ENCODE measurements around the gene GORAB.
A peak's percentile ranks its signal among the peaks of the same experiment; 100 is the strongest.

GORAB gene

DNA sequence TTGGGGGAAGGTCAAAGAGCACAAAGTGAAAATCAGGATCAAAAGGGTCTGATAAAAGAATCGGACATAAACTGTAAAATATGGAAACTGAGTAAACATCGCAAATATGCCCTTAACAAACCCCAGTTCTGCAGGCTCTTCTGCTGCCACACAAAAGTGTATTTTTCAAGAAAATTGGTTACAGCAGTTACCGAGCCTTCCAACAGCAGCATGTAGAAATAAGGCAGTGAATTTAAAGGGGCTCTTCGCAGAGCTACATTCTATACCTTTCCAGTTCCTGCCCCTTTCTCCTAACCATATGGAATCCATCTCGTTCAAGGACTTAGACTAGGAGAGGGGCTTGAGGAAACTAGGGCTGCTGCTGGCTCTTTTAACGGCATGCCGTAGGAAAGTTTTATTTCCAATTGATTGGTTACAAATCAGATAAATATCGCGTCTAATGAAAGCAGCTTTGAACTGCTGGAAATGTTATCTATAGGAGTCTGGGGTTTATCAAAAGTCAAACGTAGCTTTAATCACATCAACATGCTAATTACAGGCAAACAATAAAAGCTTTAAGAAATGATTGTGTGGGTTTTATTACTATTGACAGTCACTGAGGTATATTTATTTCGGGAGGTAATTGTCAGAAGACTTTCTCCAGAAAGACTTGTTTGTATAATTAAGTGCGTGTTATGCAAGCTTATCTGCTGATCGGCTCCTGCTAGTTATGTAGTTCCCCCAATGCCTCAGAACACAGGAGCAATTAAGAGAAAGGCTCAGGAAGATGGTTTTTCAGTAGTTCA is 59.1 kb downstream of the GORAB start:
- 81 to 91% methylated on average over 6 to 10 of the region's 13 CpGs for whole genome bisulfite sequencing, 2 experiments (ENCODE audit: insufficient coverage in 2 of 2)
- H3K27ac ChIP-seq (ENCODE audit: low read depth, low read length, severe bottlenecking) = peak overlapping the region; percentile 54
- no peak overlapping the region for H3K4me3 ChIP-seq (ENCODE audit: extremely low read depth, insufficient read depth, low read length, poor library complexity, severe bottlenecking)

DNA sequence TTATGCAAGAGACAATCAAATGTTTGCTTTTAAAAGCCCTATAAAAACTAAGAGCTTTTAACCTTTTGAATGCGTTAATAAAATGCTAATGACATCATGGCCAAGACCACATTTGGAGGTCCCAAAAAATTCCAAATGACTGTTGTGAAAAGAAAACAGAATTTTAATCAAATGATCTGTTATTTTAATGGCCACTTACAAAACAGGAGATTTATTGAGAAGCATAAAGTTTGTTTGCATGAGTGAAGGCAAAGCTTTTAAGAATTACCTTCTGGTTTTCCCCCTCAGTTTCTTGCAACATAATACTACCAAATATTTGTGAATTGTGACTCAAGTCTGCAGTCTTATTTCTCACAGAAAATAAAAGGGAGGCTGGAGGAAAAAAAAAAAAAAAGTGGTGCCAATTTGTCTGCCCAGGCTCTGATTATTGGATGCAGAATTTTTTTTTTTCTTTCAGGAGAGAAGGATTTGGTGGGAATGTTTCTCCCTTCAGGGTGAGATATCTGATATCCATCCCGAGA is 60.7 kb downstream of the GORAB start:
- H3K4me3 ChIP-seq (ENCODE audit: extremely low read depth, insufficient read depth, low read length, poor library complexity, severe bottlenecking) = no peak overlapping the region
- 86 to 95% methylated on average over 1 to 2 of the region's 2 CpGs for WGBS, 2 experiments (ENCODE audit: insufficient coverage in 2 of 2)
- H3K27ac ChIP-seq (ENCODE audit: low read depth, low read length, severe bottlenecking) = peak overlapping the region; percentile 11

More for the DNA sequence above, 59.1 kb downstream of the GORAB start:
- Histone ChIP-seq H3K4me1 (ENCODE audit: control insufficient read depth, insufficient read depth, low read length, poor library complexity, severe bottlenecking) (no peaks in the 10 kb centered on the region), H3K9me3 (ENCODE audit: control insufficient read depth, low read length) (no peaks in the 10 kb centered on the region), H3K36me3 (ENCODE audit: control insufficient read depth, insufficient read depth, low read length) (no peaks in the 10 kb centered on the region)

DNA sequence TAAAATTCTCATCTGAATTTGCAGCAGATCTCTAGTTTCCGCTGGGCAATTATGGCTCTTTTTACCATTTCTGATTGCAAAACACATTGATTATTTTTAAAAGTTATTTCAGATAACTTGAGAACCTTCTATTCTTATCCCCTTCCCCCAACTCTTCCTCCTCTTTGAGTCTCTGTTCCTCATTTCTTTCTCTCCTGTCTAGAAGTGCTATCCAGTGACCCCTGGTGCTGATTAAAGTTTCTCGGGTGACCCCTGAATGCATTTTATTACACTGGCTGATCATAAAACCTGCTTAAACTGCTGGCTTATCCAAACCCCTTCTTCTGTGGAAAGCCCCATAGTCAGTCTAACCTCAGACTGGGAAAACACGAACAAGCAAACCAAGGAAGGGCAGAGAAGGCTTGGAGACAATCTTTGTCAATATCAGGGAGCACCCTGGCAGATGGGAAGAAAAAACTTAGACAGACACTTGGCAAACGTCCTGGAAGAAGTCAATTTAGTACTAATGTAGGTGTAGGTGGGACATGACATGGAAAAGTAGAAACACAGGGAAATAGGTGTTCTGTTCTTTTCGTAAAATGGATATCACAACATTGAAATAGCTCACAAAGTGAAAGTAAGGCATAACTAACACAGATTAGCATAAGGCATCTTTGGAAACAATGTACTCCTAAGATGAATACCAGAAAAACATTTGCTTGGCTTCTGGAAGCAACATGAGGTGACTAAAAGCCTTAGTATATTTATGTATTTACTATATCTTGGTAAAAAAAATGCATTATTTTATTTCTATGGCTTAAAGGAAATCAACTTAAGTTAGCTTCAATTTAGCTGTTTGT is 61.4 kb downstream of the GORAB start:
- H3K4me3 ChIP-seq (ENCODE audit: extremely low read depth, insufficient read depth, low read length, poor library complexity, severe bottlenecking) = no peak overlapping the region
- H3K9me3 ChIP-seq (ENCODE audit: control insufficient read depth, low read length) = peaks cover 4% of the 10 kb centered on the region
- peak overlapping the region; percentile 32 for H3K27ac ChIP-seq (ENCODE audit: low read depth, low read length, severe bottlenecking)
- H3K36me3 ChIP-seq (ENCODE audit: control insufficient read depth, insufficient read depth, low read length) = no peaks in the 10 kb centered on the region
- no peaks in the 10 kb centered on the region for H3K4me1 ChIP-seq (ENCODE audit: control insufficient read depth, insufficient read depth, low read length, poor library complexity, severe bottlenecking)
- 43 to 81% methylated on average over 1 to 4 of the region's 5 CpGs for WGBS, 2 experiments (ENCODE audit: insufficient coverage in 2 of 2)

More for the DNA sequence above, 60.7 kb downstream of the GORAB start:
- Histone ChIP-seq H3K36me3 (ENCODE audit: control insufficient read depth, insufficient read depth, low read length) (no peaks in the 10 kb centered on the region), H3K9me3 (ENCODE audit: control insufficient read depth, low read length) (peaks cover 4% of the 10 kb centered on the region), H3K4me1 (ENCODE audit: control insufficient read depth, insufficient read depth, low read length, poor library complexity, severe bottlenecking) (no peaks in the 10 kb centered on the region)

DNA sequence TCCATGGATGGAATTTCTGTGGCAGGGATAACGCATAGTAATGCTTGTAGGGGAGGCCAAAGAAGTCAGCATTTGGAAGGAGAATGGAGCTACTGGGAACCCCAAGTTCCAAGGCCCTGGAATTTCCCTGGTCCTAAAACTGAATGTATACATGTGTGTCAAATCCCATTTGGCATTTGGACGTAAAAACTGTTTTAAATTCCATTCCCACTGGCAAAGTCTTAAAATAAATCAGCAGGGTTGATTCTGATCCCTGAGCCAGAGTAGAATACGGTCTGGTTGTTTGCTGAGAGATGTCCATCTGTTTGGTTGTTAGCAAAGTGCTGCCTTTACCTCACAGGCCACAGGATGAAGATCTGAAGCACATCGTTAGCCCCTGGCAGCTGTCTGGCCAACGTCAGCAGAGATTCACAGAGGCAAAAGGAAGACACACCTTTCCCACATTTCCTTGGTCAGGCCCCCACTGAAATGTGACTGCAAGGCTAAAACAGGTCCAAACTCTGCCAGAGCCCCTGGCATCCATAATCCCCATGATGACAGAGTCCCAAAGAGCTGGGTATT is 62.2 kb downstream of the GORAB start:
- H3K36me3 ChIP-seq (ENCODE audit: control insufficient read depth, insufficient read depth, low read length) = no peaks in the 10 kb centered on the region
- H3K4me1 ChIP-seq (ENCODE audit: control insufficient read depth, insufficient read depth, low read length, poor library complexity, severe bottlenecking) = no peaks in the 10 kb centered on the region
- peaks cover 4% of the 10 kb centered on the region for H3K9me3 ChIP-seq (ENCODE audit: control insufficient read depth, low read length)
- H3K27ac ChIP-seq (ENCODE audit: low read depth, low read length, severe bottlenecking) = no peak overlapping the region
- 70 to 74% methylated on average over 3 to 4 of the region's 5 CpGs for WGBS, 2 experiments (ENCODE audit: insufficient coverage in 2 of 2)
- no peak overlapping the region for H3K4me3 ChIP-seq (ENCODE audit: extremely low read depth, insufficient read depth, low read length, poor library complexity, severe bottlenecking)

DNA sequence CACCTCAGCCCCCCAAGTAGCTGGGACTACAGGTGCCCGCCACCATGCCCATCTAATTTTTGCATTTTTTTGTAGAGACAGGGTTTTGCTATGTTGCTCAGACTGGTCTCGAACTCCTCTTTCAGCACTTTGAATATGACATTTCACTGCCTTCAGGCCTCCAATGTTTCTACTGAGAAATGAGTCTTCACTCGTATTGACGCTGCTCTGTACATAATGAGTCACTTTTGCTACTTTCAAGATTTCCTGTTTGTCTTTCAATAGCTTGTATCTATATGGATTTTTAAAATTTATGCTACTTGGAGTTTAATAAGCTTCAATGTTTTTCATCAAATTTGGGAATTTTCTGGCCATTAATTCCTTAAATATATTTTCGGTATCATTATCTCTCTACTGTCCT is 64.7 kb downstream of the GORAB start:
- Histone ChIP-seq H3K27ac (ENCODE audit: low read depth, low read length, severe bottlenecking) (no peak overlapping the region), H3K4me1 (ENCODE audit: control insufficient read depth, insufficient read depth, low read length, poor library complexity, severe bottlenecking) (no peaks in the 10 kb centered on the region), H3K4me3 (ENCODE audit: extremely low read depth, insufficient read depth, low read length, poor library complexity, severe bottlenecking) (no peak overlapping the region), H3K36me3 (ENCODE audit: control insufficient read depth, insufficient read depth, low read length) (no peaks in the 10 kb centered on the region), H3K9me3 (ENCODE audit: control insufficient read depth, low read length) (peaks cover 7% of the 10 kb centered on the region)
- WGBS, 2 experiments (ENCODE audit: insufficient coverage in 2 of 2) = 78 to 84% methylated on average over 1 to 2 of the region's 5 CpGs

DNA sequence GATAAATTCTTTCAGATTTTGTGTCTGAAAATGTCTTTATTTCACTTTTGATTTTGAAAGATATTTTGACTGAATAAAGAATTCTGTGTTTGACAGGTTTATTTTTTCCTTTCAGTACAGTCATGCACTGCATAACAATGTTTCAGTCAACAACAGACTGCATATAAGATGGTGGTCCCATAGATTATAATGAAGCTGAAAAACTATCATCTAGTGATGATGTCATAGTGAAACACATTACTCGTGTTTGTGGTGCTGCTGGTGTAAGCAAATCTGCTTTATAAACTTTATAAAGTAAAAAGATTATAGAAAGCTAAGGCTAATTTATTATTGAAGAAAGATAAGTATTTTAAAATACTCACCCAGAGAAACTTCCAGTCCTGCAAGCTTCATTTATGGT is 66.7 kb downstream of the GORAB start:
- H3K9me3 ChIP-seq (ENCODE audit: control insufficient read depth, low read length) = peaks cover 12% of the 10 kb centered on the region
- H3K4me1 ChIP-seq (ENCODE audit: control insufficient read depth, insufficient read depth, low read length, poor library complexity, severe bottlenecking) = no peaks in the 10 kb centered on the region
- H3K27ac ChIP-seq (ENCODE audit: low read depth, low read length, severe bottlenecking) = no peak overlapping the region
- no peaks in the 10 kb centered on the region for H3K36me3 ChIP-seq (ENCODE audit: control insufficient read depth, insufficient read depth, low read length)
- H3K4me3 ChIP-seq (ENCODE audit: extremely low read depth, insufficient read depth, low read length, poor library complexity, severe bottlenecking) = no peak overlapping the region
- WGBS, 2 experiments (ENCODE audit: insufficient coverage in 2 of 2) = no CpG with 5 or more reads among the region's 1 CpG

DNA sequence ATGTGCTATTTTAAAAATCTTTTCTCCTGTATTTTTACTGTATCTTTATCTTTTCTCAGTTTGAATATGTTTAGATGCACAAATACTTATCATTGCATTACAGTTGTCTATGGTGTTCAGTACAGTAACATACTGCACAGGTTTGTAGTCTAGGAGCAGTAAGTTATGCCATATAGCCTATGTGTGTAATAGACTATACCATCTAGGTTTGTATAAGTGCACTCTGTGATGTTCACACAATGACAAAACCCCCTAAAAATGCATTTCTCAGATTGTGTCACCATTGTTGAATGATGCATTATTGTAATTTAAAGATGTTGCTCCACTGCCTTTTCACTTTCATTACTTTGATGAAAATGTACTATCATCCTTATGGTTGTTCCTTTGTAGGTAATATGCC is 67.1 kb downstream of the GORAB start:
- H3K9me3 ChIP-seq (ENCODE audit: control insufficient read depth, low read length) = peaks cover 12% of the 10 kb centered on the region
- H3K36me3 ChIP-seq (ENCODE audit: control insufficient read depth, insufficient read depth, low read length) = no peaks in the 10 kb centered on the region
- H3K4me3 ChIP-seq (ENCODE audit: extremely low read depth, insufficient read depth, low read length, poor library complexity, severe bottlenecking) = no peak overlapping the region
- H3K27ac ChIP-seq (ENCODE audit: low read depth, low read length, severe bottlenecking) = no peak overlapping the region
- no peaks in the 10 kb centered on the region for H3K4me1 ChIP-seq (ENCODE audit: control insufficient read depth, insufficient read depth, low read length, poor library complexity, severe bottlenecking)

DNA sequence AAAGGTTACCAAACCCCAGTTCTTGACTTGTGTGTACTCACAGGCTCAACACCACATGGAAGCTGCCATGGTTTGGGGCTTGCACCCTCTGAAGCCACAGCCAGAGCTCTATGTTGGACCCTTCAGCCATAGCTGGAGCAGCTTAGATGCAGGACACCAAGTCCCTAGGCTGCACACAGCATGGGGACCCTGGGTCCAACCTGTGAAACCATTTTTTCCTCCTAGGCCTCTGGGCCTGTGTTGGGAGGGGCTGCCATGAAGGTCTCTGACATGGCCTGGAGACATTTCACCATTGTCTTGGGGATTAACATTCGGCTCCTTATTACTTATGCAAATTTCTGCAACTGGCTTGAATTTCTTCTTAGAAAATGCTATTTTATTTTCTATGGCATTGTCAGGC is 69.9 kb downstream of the GORAB start:
- Histone ChIP-seq H3K27ac (ENCODE audit: low read depth, low read length, severe bottlenecking) (no peak overlapping the region), H3K9me3 (ENCODE audit: control insufficient read depth, low read length) (peaks cover 9% of the 10 kb centered on the region), H3K36me3 (ENCODE audit: control insufficient read depth, insufficient read depth, low read length) (no peaks in the 10 kb centered on the region), H3K4me1 (ENCODE audit: control insufficient read depth, insufficient read depth, low read length, poor library complexity, severe bottlenecking) (no peaks in the 10 kb centered on the region), H3K4me3 (ENCODE audit: extremely low read depth, insufficient read depth, low read length, poor library complexity, severe bottlenecking) (no peak overlapping the region)
- WGBS, 2 experiments (ENCODE audit: insufficient coverage in 2 of 2) = 82% methylated on average over 1 of the region's 1 CpG; no CpG with 5 or more reads in 1 of the 2 experiments

Data from mesodermal cell (in vitro differentiated cells).